ENCODE data around the gene SPDYE3. TPM values are rescaled to one million over a fixed set of nuclear protein-coding genes. Genes with fewer than 3 reads are reported as not detected.
"Not testable (repeated sequence)": the region's sequence is repeated elsewhere in the genome, so short reads cannot be mapped to it uniquely, and the experiment has no call there.

SPDYE3 gene
- total and polyA plus RNA-seq, 2 experiments from 2014 or later = 3.4 TPM; not detected in 1

GRCh38 chr7:100342765-100343164, 35.3 kb downstream of the SPDYE3 start:
- WGBS (ENCODE audit: low lambda C conversion rate, missing lambda C conversion rate) = 97% methylated on average over 6 of the region's 6 CpGs
- no peaks in the 10 kb centered on the region for H3K9me2 ChIP-seq (replicated peaks; ENCODE audit: insufficient read depth)
- H4K20me1 ChIP-seq (ENCODE audit: insufficient read depth, poor library complexity, severe bottlenecking) = peaks cover 9% of the 10 kb centered on the region

DNA sequence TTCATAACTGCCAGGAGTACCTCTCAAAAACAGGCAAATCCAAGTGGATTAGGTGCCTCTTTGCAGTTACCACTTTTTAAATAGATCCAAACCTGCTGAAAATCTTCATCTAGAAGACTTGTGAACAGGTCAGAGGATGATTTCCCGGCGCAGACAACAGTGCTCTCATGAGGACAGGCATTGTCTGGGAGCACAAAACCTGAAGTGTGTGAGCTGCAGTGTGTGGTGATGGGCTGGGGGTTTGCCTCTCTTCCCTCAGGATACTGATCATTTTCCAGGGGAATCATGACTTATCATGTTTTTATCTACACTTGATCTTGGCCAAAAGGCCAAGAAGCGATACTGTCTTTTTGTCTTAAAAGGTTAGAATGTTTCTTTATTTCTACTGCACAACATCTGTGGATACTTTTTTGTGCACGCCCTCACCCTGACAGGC, 36.6 kb downstream of the SPDYE3 start:
- not testable (repeated sequence) for H3K9me3 ChIP-seq (ENCODE audit: low read depth); H3K27ac ChIP-seq; H4K20me1 ChIP-seq (ENCODE audit: insufficient read depth, poor library complexity, severe bottlenecking); H3K4me1 ChIP-seq (ENCODE audit: insufficient read depth); H3K36me3 ChIP-seq (replicated peaks; ENCODE audit: insufficient read depth, low read depth); H2AFZ ChIP-seq; H3K9me2 ChIP-seq (replicated peaks; ENCODE audit: insufficient read depth); H3K4me2 ChIP-seq; H3K27me3 ChIP-seq; DNase-seq (ENCODE audit: low spot score); H3K79me2 ChIP-seq; H3K4me3 ChIP-seq
- WGBS (ENCODE audit: low lambda C conversion rate, missing lambda C conversion rate) = 92% methylated on average over 3 of the region's 4 CpGs

More at GRCh38 chr7:100342765-100343164, 35.3 kb downstream of the SPDYE3 start:
- TF ChIP-seq EZH2phosphoT487 (IDR thresholded peaks at IDR 0.05; ENCODE audit: low read depth, severe bottlenecking, unreplicated experiment) (no peak), CTCF (IDR thresholded peaks at IDR 0.05; ENCODE audit: poor library complexity) (no peak), EZH2 (IDR thresholded peaks at IDR 0.05; ENCODE audit: borderline replicate concordance) (no peak)
- no peak overlapping the region for H3K4me3 ChIP-seq
- no peak overlapping the region for H3K4me2 ChIP-seq
- H3K4me1 ChIP-seq (ENCODE audit: insufficient read depth) = peaks cover 3% of the 10 kb centered on the region
- no peak overlapping the region for H3K27ac ChIP-seq
- H3K27me3 ChIP-seq = no peaks in the 10 kb centered on the region
- no peaks in the 10 kb centered on the region for H3K9me3 ChIP-seq (ENCODE audit: low read depth)
- no peaks in the 10 kb centered on the region for H3K36me3 ChIP-seq (replicated peaks; ENCODE audit: insufficient read depth, low read depth)
- DNase-seq (ENCODE audit: low spot score) = no peak
- H3K79me2 ChIP-seq = peaks cover 16% of the 10 kb centered on the region
- no peak overlapping the region for H2AFZ ChIP-seq

GRCh38 chr7:100344560-100345287, 37.2 kb downstream of the SPDYE3 start:
- 59% methylated on average over 9 of the region's 13 CpGs for WGBS (ENCODE audit: low lambda C conversion rate, missing lambda C conversion rate)
- not testable (repeated sequence) for H3K9me3 ChIP-seq (ENCODE audit: low read depth); H3K4me3 ChIP-seq; H3K36me3 ChIP-seq (replicated peaks; ENCODE audit: insufficient read depth, low read depth); H3K27me3 ChIP-seq; H3K9me2 ChIP-seq (replicated peaks; ENCODE audit: insufficient read depth); H3K4me1 ChIP-seq (ENCODE audit: insufficient read depth); H4K20me1 ChIP-seq (ENCODE audit: insufficient read depth, poor library complexity, severe bottlenecking); H3K79me2 ChIP-seq; H2AFZ ChIP-seq
- TF ChIP-seq CTCF (IDR thresholded peaks at IDR 0.05; ENCODE audit: poor library complexity) = peak; percentile 45
- peak overlapping the region; percentile 76 for H3K27ac ChIP-seq
- peak; percentile 80 for DNase-seq (ENCODE audit: low spot score)
- peak overlapping the region; percentile 15 for H3K4me2 ChIP-seq

- H3K4me1 ChIP-seq (ENCODE audit: insufficient read depth); H3K79me2 ChIP-seq; H3K27ac ChIP-seq; H2AFZ ChIP-seq; H3K27me3 ChIP-seq; H3K4me3 ChIP-seq; H4K20me1 ChIP-seq (ENCODE audit: insufficient read depth, poor library complexity, severe bottlenecking); H3K9me3 ChIP-seq (ENCODE audit: low read depth); H3K36me3 ChIP-seq (replicated peaks; ENCODE audit: insufficient read depth, low read depth); H3K9me2 ChIP-seq (replicated peaks; ENCODE audit: insufficient read depth); H3K4me2 ChIP-seq: not testable (repeated sequence)
- DNase-seq (ENCODE audit: low spot score) = peak; percentile 55
- peak; percentile 53 for TF ChIP-seq CTCF (IDR thresholded peaks at IDR 0.05; ENCODE audit: poor library complexity)
- 0% methylated on average over 2 of the region's 5 CpGs for WGBS (ENCODE audit: low lambda C conversion rate, missing lambda C conversion rate)
Observed at GRCh38 chr7:100345288-100345672, 37.8 kb downstream of the SPDYE3 start.

Measured in hepatocyte (in vitro differentiated cells).